ENCODE data around the gene NEK8. TPM values are rescaled to one million over a fixed set of nuclear protein-coding genes. Genes with fewer than 3 reads are reported as not detected.

Gene NEK8
- total and polyA plus RNA-seq, 9 of the 15 experiments (the other 6 are each of a cell fraction or from before 2014, with no cell fraction given): 0.98 to 16.6 (median 4.6) TPM

GRCh38 chr17:28728364-28729200 is at the start of gene NEK8 (continued):
- peak; percentile 74; the same call in 1 of the 2 replicates for TF ChIP-seq KDM2B (CRISPR knock-in tag; IDR thresholded peaks at IDR 0.05)
- no peak for TF ChIP-seq BDP1 (IDR thresholded peaks at IDR 0.05; ENCODE audit: insufficient read depth, insufficient read length)
- no peak for TF ChIP-seq GABPB2 (CRISPR knock-in tag; conservative IDR thresholded peaks at IDR 0.05)
- TF ChIP-seq, protein P1, sequence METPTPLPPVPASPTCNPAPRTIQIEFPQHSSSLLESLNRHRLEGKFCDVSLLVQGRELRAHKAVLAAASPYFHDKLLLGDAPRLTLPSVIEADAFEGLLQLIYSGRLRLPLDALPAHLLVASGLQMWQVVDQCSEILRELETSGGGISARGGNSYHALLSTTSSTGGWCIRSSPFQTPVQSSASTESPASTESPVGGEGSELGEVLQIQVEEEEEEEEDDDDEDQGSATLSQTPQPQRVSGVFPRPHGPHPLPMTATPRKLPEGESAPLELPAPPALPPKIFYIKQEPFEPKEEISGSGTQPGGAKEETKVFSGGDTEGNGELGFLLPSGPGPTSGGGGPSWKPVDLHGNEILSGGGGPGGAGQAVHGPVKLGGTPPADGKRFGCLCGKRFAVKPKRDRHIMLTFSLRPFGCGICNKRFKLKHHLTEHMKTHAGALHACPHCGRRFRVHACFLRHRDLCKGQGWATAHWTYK (CRISPR knock-in tag; IDR thresholded peaks at IDR 0.05): peak; percentile 13; the same call in 1 of the 2 replicates
- no peak for TF ChIP-seq MAFG (tag; conservative IDR thresholded peaks at IDR 0.05)
- no peak for TF ChIP-seq SIN3B (IDR thresholded peaks at IDR 0.05; ENCODE audit: low read depth)
- no peak for TF ChIP-seq SAP30 (IDR thresholded peaks at IDR 0.05; ENCODE audit: borderline replicate concordance, insufficient read depth, low read depth, low read length, poor library complexity, severe bottlenecking)
- TF ChIP-seq HNRNPL (IDR thresholded peaks at IDR 0.05; ENCODE audit: low read depth, low read length): peak; percentile 68; the same call in 1 of the 2 replicates
- 0 out of 2 replicates have a peak, but pooled peaks have one; percentile 36 for TF ChIP-seq ZNF175 (CRISPR knock-in tag; IDR thresholded peaks at IDR 0.05; ENCODE audit: low read depth)
- TF ChIP-seq ZKSCAN1 (IDR thresholded peaks at IDR 0.05; ENCODE audit: low read depth, low read length): 0 out of 2 replicates have a peak, but pooled peaks have one; percentile 14
- TF ChIP-seq KLF1 (tag; IDR thresholded peaks at IDR 0.05): no peak; the same call in 1 of the 2 replicates
- TF ChIP-seq ZNF584 (CRISPR knock-in tag; IDR thresholded peaks at IDR 0.05; ENCODE audit: low read depth): peak; percentile 70; the same call in 1 of the 2 replicates
- TF ChIP-seq RBBP5 (IDR thresholded peaks at IDR 0.05; ENCODE audit: borderline replicate concordance, insufficient read depth, low read length, poor library complexity, severe bottlenecking): peak; percentile 93
- TF ChIP-seq NCOA4 (IDR thresholded peaks at IDR 0.05; ENCODE audit: partially characterized antibody): no peak
- no peak for TF ChIP-seq SMARCE1 (IDR thresholded peaks at IDR 0.05)
- TF ChIP-seq HDGF (IDR thresholded peaks at IDR 0.05): no peak
- peak; percentile 84 for TF ChIP-seq L3MBTL2 (IDR thresholded peaks at IDR 0.05)
- no peak for TF ChIP-seq ZC3H4 (CRISPR knock-in tag; IDR thresholded peaks at IDR 0.05; ENCODE audit: borderline replicate concordance)
- no peak for TF ChIP-seq HOMEZ (CRISPR knock-in tag; IDR thresholded peaks at IDR 0.05)
- no peak for TF ChIP-seq POLR2H (tag; IDR thresholded peaks at IDR 0.05; ENCODE audit: low read depth)
- TF ChIP-seq, protein P2, sequence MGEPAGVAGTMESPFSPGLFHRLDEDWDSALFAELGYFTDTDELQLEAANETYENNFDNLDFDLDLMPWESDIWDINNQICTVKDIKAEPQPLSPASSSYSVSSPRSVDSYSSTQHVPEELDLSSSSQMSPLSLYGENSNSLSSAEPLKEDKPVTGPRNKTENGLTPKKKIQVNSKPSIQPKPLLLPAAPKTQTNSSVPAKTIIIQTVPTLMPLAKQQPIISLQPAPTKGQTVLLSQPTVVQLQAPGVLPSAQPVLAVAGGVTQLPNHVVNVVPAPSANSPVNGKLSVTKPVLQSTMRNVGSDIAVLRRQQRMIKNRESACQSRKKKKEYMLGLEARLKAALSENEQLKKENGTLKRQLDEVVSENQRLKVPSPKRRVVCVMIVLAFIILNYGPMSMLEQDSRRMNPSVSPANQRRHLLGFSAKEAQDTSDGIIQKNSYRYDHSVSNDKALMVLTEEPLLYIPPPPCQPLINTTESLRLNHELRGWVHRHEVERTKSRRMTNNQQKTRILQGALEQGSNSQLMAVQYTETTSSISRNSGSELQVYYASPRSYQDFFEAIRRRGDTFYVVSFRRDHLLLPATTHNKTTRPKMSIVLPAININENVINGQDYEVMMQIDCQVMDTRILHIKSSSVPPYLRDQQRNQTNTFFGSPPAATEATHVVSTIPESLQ (CRISPR knock-in tag; IDR thresholded peaks at IDR 0.05): peak; percentile 68; the same call in 1 of the 2 replicates

Measured in K562 (cell line).